Stimulated activated effector memory CD8-positive, alpha-beta T cell treated with anti-CD3 and anti-CD28 coated beads, Interleukin-12 subunit alpha, Interleukin-12 subunit beta, amount 100 ng/mL, for 72 hours (primary cell): ENCODE measurements around the gene KIF4B.
A peak's percentile ranks its signal among the peaks of the same experiment; 100 is the strongest.
"Not testable (repeated sequence)": the region's sequence is repeated elsewhere in the genome, so short reads cannot be mapped to it uniquely, and the experiment has no call there.

Experiments
- ATAC-seq: fragments of 150-1000 bp; cut with Tn5 transposase; 2 replicates; pipeline ENCODE4 v1.10.0; 2021
- DNase-seq, 2 donors: peaks; one replicate each; pipeline ENCODE4 v3.0.0; 2021 to 2022; ENCODE audit warnings: low spot score in 2 of 2
- H3K27ac Mint-ChIP-seq: one replicate; pipeline ENCODE4 v1.8.0; 2022; ENCODE audit warnings: mild to moderate bottlenecking, mixed read lengths
- H3K36me3 Mint-ChIP-seq: one replicate; pipeline ENCODE4 v1.8.0; 2022; ENCODE audit warnings: mild to moderate bottlenecking, mixed read lengths
- H3K4me1 Mint-ChIP-seq: one replicate; pipeline ENCODE4 v1.8.0; 2022; ENCODE audit warnings: mixed read lengths
- H3K4me3 Mint-ChIP-seq: one replicate; pipeline ENCODE4 v1.8.0; 2022; ENCODE audit warnings: mild to moderate bottlenecking, mixed read lengths
- H3K9me3 Mint-ChIP-seq: one replicate; pipeline ENCODE4 v1.8.0; 2022; ENCODE audit warnings: mixed read lengths

Gene KIF4B, protein sequence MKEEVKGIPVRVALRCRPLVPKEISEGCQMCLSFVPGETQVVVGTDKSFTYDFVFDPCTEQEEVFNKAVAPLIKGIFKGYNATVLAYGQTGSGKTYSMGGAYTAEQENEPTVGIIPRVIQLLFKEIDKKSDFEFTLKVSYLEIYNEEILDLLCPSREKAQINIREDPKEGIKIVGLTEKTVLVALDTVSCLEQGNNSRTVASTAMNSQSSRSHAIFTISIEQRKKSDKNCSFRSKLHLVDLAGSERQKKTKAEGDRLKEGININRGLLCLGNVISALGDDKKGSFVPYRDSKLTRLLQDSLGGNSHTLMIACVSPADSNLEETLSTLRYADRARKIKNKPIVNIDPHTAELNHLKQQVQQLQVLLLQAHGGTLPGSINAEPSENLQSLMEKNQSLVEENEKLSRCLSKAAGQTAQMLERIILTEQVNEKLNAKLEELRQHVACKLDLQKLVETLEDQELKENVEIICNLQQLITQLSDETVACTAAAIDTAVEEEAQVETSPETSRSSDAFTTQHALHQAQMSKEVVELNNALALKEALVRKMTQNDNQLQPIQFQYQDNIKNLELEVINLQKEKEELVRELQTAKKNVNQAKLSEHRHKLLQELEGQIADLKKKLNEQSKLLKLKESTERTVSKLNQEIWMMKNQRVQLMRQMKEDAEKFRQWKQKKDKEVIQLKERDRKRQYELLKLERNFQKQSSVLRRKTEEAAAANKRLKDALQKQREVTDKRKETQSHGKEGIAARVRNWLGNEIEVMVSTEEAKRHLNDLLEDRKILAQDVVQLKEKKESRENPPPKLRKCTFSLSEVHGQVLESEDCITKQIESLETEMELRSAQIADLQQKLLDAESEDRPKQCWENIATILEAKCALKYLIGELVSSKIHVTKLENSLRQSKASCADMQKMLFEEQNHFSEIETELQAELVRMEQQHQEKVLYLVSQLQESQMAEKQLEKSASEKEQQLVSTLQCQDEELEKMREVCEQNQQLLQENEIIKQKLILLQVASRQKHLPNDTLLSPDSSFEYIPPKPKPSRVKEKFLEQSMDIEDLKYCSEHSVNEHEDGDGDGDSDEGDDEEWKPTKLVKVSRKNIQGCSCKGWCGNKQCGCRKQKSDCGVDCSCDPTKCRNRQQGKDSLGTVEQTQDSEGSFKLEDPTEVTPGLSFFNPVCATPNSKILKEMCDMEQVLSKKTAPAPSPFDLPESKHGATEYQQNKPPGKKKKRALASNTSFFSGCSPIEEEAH

DNA sequence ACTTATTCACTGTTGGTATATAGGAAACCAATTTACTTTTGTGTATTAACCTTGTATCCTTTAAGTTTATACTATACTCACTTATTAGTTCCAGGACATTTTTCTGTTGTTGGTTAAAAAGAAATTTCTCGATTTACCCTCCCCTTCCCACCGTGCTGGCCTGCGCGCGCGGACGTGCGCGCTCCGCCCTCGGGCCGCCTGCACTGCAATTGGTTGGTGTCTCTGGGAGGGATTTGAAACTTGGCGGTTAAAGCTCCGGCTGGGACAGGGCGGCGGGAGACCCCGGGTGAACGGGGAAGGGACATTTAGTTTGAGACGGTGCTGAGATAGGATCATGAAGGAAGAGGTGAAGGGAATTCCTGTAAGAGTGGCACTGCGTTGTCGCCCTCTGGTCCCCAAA is at the start of gene KIF4B:
KIF4B (plus strand) TSS at position 230 of the 400 bp plus-strand sequence; CDS start at position 335, 105 bp downstream.
- peaks cover 6% of the 10 kb centered on the region for H3K4me1 Mint-ChIP-seq
- no peak within 1 kb of the TSS for H3K4me3 Mint-ChIP-seq
- H3K36me3 Mint-ChIP-seq: no peaks in the 10 kb centered on the region
- DNase-seq (peak in 1 of 2 donors; percentile 22), ATAC-seq (no peak)
- no peaks in the 10 kb centered on the region for H3K9me3 Mint-ChIP-seq
- no peak within 1 kb of the TSS for H3K27ac Mint-ChIP-seq

DNA sequence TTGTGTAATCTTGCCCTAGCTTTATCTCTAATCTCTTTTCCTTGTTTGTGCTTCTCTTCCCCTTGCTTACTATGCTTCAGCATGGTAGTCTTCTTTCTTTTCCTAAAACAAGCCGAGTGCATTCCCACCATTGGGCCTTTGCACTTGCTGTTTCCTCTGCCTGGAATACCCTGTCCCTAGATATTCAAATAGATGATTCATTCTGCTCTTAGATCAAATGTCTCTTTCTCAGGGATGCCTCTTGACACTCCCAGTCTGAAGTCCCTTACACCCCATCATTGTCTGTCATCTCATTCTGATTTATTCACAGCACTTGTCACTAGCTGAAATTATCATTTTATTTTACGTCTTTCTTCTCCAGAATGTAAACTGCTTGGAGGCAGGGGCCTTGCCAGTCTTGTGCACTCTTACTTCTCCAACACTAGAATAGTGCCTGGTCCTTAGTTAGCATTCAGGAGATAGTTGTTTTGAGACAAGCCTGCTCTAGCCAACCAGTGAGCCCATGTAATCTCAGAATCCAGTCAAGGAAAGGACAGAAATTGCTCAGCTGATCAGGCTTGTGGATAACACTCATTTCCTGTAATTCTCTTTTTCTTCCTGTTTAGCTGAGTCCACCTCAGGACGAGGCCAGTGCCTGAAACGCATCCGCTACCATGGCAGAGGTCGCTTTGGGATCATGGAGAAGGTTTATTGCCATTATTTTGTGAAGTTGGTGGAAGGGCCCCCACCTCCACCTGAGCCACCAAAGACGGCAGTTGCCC is 47.3 kb upstream of the KIF4B start:
- H3K36me3 Mint-ChIP-seq: peaks cover 59% of the 10 kb centered on the region
- no peaks in the 10 kb centered on the region for H3K9me3 Mint-ChIP-seq
- DNase-seq: no peak
- no peak for ATAC-seq
- H3K4me1 Mint-ChIP-seq: peaks cover 10% of the 10 kb centered on the region
- no peak overlapping the region for H3K27ac Mint-ChIP-seq
- no peak overlapping the region for H3K4me3 Mint-ChIP-seq

DNA sequence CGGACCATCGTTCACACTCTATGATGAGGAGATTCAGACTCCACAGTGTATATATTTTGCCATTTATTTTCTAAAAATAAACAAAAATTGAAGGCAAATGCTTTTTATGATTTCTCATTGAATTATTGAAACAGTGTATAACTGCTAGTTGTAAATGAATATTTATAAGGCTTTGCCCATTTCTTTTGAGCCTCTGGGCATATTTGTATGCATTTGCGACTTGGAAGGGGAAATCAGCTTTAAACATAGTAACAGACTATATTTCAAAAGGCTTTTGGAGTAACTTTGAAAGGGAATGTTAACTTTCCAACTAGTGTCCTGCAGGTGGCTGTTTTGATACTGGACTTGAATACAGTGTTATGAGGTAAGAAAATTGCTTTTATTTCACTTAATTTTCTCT is 46.7 kb upstream of the KIF4B start:
- H3K4me1 Mint-ChIP-seq: peaks cover 10% of the 10 kb centered on the region
- DNase-seq (no peak), ATAC-seq (no peak)
- H3K36me3 Mint-ChIP-seq: peaks cover 53% of the 10 kb centered on the region
- no peak overlapping the region for H3K4me3 Mint-ChIP-seq
- no peaks in the 10 kb centered on the region for H3K9me3 Mint-ChIP-seq
- H3K27ac Mint-ChIP-seq: no peak overlapping the region

DNA sequence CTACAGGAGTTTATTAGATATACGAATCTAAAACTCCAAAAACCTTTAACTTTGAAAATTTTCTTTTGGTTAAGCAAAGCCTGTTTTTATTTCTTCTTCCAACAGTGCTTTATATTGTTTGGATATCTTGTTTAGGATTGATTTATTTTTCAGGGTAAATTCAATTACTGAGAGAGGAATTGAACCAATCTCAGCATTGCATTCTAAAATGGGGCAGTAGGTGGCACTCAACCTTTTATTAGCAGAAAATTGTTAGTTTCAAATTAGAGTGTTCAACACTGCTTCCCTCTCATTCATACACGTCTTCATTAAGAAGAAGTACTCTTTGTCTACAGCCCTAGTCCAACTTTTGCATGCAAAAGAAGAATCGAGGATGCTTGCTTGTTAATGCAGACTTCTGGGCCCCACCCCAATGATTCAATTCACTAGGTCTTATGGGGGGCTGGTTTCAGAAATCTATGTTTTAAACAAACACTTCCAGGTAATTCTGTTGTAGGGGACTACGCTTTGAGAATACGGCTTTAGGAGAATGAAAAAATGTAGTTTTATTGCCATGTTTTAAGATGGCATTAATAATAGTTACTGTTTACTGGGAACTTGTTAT is 46.0 kb upstream of the KIF4B start:
- Mint-ChIP-seq H3K36me3 (peaks cover 47% of the 10 kb centered on the region), H3K27ac (no peak overlapping the region), H3K9me3 (no peaks in the 10 kb centered on the region), H3K4me1 (peaks cover 10% of the 10 kb centered on the region), H3K4me3 (no peak overlapping the region)
- ATAC-seq (no peak), DNase-seq (no peak)

DNA sequence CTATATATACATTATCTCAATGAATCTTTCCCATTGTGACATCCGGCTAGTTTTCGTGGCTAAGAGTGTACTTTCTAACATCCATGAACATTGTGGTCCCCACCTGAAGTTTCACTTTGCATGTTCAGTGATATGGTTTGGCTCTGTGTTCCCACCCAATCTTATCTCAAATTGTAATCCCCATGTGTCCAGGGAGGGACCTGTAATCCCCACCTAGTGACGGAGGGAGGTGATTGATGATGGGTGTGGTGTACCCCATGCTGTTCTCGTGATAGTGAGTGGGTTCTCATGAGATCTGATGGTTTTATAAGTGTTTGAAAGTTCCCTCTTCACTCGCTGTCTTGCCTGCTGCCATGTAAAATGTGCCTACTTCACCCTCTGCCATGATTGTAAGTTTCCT is 44.6 kb upstream of the KIF4B start:
- H3K4me1 Mint-ChIP-seq: peaks cover 5% of the 10 kb centered on the region
- DNase-seq (no peak), ATAC-seq (no peak)
- peaks cover 33% of the 10 kb centered on the region for H3K36me3 Mint-ChIP-seq
- no peak overlapping the region for H3K27ac Mint-ChIP-seq
- H3K9me3 Mint-ChIP-seq: no peaks in the 10 kb centered on the region
- H3K4me3 Mint-ChIP-seq: no peak overlapping the region

DNA sequence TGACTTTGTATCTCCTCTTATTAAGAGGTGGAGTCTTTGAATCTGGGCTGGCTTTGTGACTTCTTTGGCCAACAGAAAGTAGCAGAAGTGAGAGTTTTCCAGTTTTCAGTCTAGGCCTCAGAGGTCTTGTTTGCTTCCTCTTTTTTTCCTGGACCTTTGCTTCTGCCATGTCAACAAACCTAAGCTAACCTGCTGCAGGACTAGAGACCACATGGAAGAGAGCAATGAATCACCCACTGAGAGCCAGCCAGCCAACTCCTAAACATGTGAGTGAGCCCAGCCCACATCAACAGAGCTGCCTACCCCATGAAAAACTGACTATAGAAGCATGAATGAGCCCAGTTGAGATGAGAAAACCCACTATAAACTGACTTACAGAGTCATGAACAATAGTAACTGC is 42.8 kb upstream of the KIF4B start:
- DNase-seq (no peak), ATAC-seq (no peak)
- H3K36me3 Mint-ChIP-seq: peaks cover 23% of the 10 kb centered on the region
- no peaks in the 10 kb centered on the region for H3K9me3 Mint-ChIP-seq
- peaks cover 5% of the 10 kb centered on the region for H3K4me1 Mint-ChIP-seq
- H3K4me3 Mint-ChIP-seq: no peak overlapping the region
- H3K27ac Mint-ChIP-seq: no peak overlapping the region

DNA sequence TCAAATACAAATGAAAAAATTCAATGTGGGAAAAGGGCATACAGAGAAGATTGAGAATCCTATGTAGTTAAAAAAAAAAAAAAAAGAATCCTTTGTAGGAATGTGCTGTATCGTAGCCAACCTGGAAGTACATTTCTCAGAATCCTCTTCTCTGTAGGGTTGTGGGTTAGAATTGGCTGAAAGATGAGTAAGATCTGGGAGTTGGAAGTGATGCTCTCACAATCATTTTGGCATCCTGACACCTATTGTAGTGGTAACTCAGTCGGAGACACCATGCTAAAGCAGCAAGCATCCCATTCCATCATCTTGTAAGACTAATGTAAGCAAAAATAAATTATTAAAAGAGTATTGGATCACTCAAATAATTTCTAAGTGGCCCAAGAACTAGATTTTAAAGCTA is 42.1 kb upstream of the KIF4B start:
- Mint-ChIP-seq H3K36me3 (peaks cover 16% of the 10 kb centered on the region), H3K9me3 (no peaks in the 10 kb centered on the region), H3K27ac (no peak overlapping the region), H3K4me1 (no peaks in the 10 kb centered on the region), H3K4me3 (no peak overlapping the region)
- no peak for ATAC-seq
- no peak for DNase-seq

DNA sequence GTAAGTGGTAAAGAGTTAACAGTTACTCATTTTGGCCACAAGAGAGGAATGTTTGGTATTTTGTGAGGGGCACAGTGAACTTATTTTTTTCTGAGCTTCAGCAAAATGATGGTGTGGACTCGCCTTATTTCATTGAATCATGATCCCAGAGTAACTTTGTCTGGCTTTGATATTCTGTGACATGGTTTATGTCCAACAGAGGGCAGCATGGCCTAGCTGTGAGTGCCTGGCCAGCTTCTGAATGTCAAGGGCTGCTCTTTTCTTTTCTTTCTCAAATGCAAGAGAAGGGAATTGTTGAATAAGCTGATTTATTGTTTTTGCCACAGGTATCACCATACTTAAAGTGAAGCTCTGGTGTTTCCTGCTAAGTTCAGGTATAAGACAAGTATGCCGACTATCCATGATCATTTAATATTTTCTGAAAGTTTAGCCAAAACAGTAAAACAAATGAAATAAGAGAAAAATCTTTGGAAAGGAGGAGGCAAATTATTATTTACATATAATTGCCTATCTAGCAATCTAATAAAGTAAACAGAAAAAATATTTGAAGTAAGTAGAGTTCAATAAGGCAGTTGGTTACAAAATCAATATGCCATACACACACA is 41.0 kb upstream of the KIF4B start:
- H3K9me3 Mint-ChIP-seq: no peaks in the 10 kb centered on the region
- H3K4me3 Mint-ChIP-seq: no peak overlapping the region
- ATAC-seq: no peak
- DNase-seq: no peak
- no peak overlapping the region for H3K27ac Mint-ChIP-seq
- no peaks in the 10 kb centered on the region for H3K4me1 Mint-ChIP-seq
- peaks cover 5% of the 10 kb centered on the region for H3K36me3 Mint-ChIP-seq

DNA sequence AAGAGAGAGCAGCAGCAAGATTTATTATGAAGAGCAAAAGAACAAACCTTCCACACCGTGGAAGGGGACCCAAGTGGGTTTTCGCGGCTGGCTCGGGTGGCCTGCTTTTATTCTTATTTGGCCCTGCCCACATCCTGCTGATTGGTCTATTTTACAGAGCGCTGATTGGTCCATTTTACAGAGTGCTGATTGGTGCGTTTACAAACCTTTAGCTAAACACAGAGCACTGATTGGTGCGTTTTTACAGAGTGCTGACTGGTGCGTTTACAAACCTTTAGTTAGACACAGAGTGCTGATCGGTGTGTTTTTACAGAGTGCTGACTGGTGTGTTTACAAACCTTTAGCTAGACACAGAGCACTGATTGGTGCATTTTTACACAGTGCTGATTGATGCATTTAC is 37.5 kb upstream of the KIF4B start:
- not testable (repeated sequence) for ATAC-seq, DNase-seq, H3K27ac Mint-ChIP-seq, H3K4me1 Mint-ChIP-seq, H3K36me3 Mint-ChIP-seq, H3K9me3 Mint-ChIP-seq, H3K4me3 Mint-ChIP-seq

DNA sequence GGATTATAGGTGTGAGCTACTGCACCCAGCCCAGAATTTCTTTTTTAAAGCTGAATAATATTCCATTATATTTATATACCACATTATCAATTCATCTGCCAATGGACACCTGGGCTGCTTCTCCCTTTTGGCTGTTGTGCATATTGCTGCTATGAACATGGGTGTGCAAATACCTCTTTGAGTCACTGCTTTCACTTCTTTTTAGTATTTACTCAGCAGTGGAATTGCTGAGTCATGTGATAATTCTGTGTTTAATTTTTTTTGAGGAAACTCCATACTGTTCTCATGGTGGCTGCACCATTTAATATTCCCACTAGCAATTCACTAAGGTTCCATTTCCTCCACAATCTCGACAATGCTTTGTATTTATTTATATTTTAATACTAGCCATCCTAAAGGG is 36.1 kb upstream of the KIF4B start:
- Mint-ChIP-seq H3K4me1 (no peaks in the 10 kb centered on the region), H3K9me3 (no peaks in the 10 kb centered on the region), H3K27ac (no peak overlapping the region), H3K36me3 (no peaks in the 10 kb centered on the region), H3K4me3 (no peak overlapping the region)
- DNase-seq (no peak), ATAC-seq (no peak)

DNA sequence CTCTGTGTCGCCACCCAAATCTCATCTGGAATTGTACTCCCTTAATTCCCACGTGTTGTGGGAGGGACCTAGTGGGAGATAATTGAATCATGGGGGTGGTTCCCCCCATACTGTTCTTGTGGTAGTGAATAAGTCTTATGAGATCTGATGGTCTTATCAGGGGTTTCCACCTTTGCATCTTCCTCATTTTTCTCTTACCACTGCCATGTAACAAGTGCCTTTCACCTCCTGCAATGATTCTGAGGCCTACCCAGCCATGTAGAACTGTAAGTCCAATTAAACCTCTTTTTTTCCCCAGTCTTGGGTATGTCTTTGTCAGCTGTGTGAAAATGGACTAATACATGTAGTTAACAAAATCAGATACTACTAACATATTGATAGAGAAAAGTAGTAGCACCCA is 35.3 kb upstream of the KIF4B start:
- H3K9me3 Mint-ChIP-seq: not testable (repeated sequence)

DNA sequence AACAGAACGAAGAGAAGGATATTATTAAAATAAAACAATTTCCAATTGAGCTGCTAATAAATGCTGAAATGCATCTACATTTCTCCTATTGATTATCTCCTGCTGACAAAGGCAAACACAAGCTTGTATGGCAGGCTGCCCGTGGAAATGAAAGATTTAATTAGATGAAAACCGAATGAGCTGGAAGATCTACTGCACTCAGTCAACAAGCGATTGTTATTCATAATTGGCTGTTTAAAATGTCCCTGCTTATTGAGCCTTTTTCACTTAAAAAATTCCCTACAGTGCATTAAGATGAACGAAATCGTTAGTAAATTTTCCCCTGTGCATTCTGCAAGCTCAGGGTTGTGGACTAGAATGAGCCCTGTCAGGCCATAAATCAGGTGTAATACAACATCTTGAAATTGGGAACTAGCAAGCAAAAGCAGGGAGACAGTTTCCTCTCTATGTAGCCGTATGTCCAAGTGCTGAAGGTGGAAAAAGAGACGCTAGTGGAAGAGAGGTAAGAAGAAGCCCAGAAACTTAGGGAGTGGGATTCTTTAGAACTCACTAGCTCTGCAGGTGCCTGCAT is 28.5 kb upstream of the KIF4B start:
- Mint-ChIP-seq H3K9me3 (no peaks in the 10 kb centered on the region), H3K36me3 (no peaks in the 10 kb centered on the region), H3K4me1 (no peaks in the 10 kb centered on the region), H3K27ac (no peak overlapping the region), H3K4me3 (no peak overlapping the region)
- ATAC-seq (no peak), DNase-seq (no peak)

More for the DNA sequence above, 35.3 kb upstream of the KIF4B start:
- not testable (repeated sequence) for H3K27ac Mint-ChIP-seq, H3K4me1 Mint-ChIP-seq, H3K4me3 Mint-ChIP-seq, ATAC-seq, DNase-seq, H3K36me3 Mint-ChIP-seq

DNA sequence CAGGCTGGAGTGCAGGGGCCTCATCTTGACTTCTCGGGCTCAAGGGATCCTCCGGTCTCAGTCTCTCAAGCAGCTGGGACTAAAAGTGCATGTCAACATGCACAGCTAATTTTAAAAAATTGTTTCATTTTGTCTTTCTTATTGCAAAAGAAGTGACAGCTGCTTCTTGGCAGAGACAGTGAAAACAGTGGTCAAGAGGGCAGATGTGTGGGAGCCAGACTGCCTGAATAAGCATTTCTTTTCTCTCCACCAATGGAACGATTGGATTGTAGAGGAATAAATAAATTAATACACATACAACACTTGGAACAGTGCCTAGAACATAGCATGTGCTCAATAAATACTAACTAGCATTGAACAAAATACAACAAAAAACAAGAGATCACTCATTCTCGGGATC is 27.4 kb upstream of the KIF4B start:
- H3K4me1 Mint-ChIP-seq: no peaks in the 10 kb centered on the region
- H3K27ac Mint-ChIP-seq: no peak overlapping the region
- H3K4me3 Mint-ChIP-seq: no peak overlapping the region
- no peaks in the 10 kb centered on the region for H3K9me3 Mint-ChIP-seq
- ATAC-seq (no peak), DNase-seq (no peak)
- no peaks in the 10 kb centered on the region for H3K36me3 Mint-ChIP-seq

DNA sequence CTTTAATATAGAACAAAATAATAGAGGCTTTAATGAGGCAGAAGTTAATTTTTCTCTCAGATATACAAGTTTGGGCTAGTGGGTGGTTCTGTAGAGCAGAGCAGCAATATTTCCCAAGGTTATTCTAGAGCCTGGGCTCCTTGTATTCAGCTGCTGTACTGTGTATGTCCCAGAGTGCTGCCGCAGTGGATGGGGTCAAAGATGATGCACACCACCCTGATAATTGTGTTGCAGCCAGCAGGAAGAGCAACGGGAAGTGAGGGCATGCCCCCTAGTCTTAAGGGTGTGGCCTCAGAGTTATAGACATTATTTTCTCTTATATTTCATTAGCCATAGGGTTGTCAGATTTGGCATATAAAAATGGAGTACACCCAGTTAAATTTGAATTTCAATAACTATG is 23.9 kb upstream of the KIF4B start:
- ATAC-seq (no peak), DNase-seq (no peak)
- Mint-ChIP-seq H3K9me3 (no peaks in the 10 kb centered on the region), H3K36me3 (no peaks in the 10 kb centered on the region), H3K4me3 (no peak overlapping the region), H3K27ac (no peak overlapping the region), H3K4me1 (no peaks in the 10 kb centered on the region)
